Activated naive CD4-positive, alpha-beta T cell treated with anti-CD3 and anti-CD28 coated beads for 36 hours (primary cell): ENCODE measurements around the gene GPC2. TPM values are rescaled to one million over a fixed set of nuclear protein-coding genes. Genes with fewer than 3 reads are reported as not detected.
A peak's percentile ranks its signal among the peaks of the same experiment; 100 is the strongest.
"Not testable (repeated sequence)": the region's sequence is repeated elsewhere in the genome, so short reads cannot be mapped to it uniquely, and the experiment has no call there.

Experiments
- CTCF ChIA-PET: fragments of 350-600 bp; sonication (Branson Sonifier 250); formaldehyde crosslinking; loops from one replicate; lab custom pipeline; 2021; ENCODE audit warnings: antibody characterized with exemption; lab: Charles Lee
- DNase-seq: peaks from one replicate; pipeline ENCODE4 v3.0.0-alpha.2; 2020
- H3K27ac Mint-ChIP-seq: one replicate; pipeline ENCODE4 v1.8.0; 2021; ENCODE audit warnings: mild to moderate bottlenecking, mixed read lengths
- H3K27me3 Mint-ChIP-seq: one replicate; pipeline ENCODE4 v1.8.0; 2021; ENCODE audit warnings: low read depth, mixed read lengths
- H3K36me3 Mint-ChIP-seq: one replicate; pipeline ENCODE4 v1.8.0; 2021; ENCODE audit warnings: low read depth, mixed read lengths
- H3K4me1 Mint-ChIP-seq: one replicate; pipeline ENCODE4 v1.8.0; 2021; ENCODE audit warnings: low read depth, mixed read lengths
- H3K4me3 Mint-ChIP-seq: one replicate; pipeline ENCODE4 v1.8.0; 2021; ENCODE audit warnings: mild to moderate bottlenecking, moderate library complexity, mixed read lengths
- H3K9me3 Mint-ChIP-seq: one replicate; pipeline ENCODE4 v1.8.0; 2021; ENCODE audit warnings: mixed read lengths
- intact Hi-C: fragments of 100-400 bp; cut with micrococcal nuclease; formaldehyde crosslinking; loops from one replicate; pipeline ENCODE4 v1.15.1; 2023
- total RNA-seq, 2 experiments: library from RNA; stranded (reverse); gene quantifications; one replicate each; pipeline ENCODE4 v1.2.3, GENCODE V29; 2021

Gene GPC2
- total RNA-seq, 2 experiments from 2014 or later = 7.6 to 9.5 TPM

GRCh38 chr7:100219271-100219737 is 42.1 kb upstream of the GPC2 start:
- peak; percentile 61 for DNase-seq
- CTCF ChIA-PET = interaction anchor here (1.1 to 3.9 kb wide), 4 partner anchors 62 to 86 kb away, joined by 3 to 41 read pairs (median 7); no protein-coding TSS in a partner anchor
- H3K4me3 Mint-ChIP-seq = peak overlapping the region; percentile 97
- no peaks in the 10 kb centered on the region for H3K9me3 Mint-ChIP-seq
- no peaks in the 10 kb centered on the region for H3K27me3 Mint-ChIP-seq
- peak overlapping the region; percentile 98 for H3K27ac Mint-ChIP-seq
- peaks cover 52% of the 10 kb centered on the region for H3K36me3 Mint-ChIP-seq
- intact Hi-C loops = loop anchor here (10.0 kb wide), 1 partner anchor 305 kb away; the partner anchor contains the start of gene TRIM4
- H3K4me1 Mint-ChIP-seq = peaks cover 64% of the 10 kb centered on the region

GRCh38 chr7:100217934-100218333 is 40.8 kb upstream of the GPC2 start:
- H3K9me3 Mint-ChIP-seq, H3K4me3 Mint-ChIP-seq, H3K27me3 Mint-ChIP-seq: not testable (repeated sequence)
- Mint-ChIP-seq H3K27ac (peak overlapping the region; percentile 96), H3K4me1 (peaks cover 62% of the 10 kb centered on the region), H3K36me3 (peaks cover 40% of the 10 kb centered on the region)
- CTCF ChIA-PET = interaction anchor here (0.6 to 4.5 kb wide), 18 partner anchors 9 to 94 kb away, joined by 3 to 41 read pairs (median 6); partner anchors contain the start of gene GAL3ST4
- intact Hi-C loops = loop anchor here (1.0 to 10.0 kb wide), 3 partner anchors 9 to 303 kb away; partner anchors contain the start of gene TRIM4
- DNase-seq = peak; percentile 94

GRCh38 chr7:100215895-100216294 is 38.7 kb upstream of the GPC2 start:
- CTCF ChIA-PET = interaction anchor here (0.6 to 4.5 kb wide), 5 partner anchors 14 to 83 kb away, joined by 3 to 41 read pairs (median 12); partner anchors contain the start of gene GAL3ST4
- Mint-ChIP-seq H3K27me3 (no peaks in the 10 kb centered on the region), H3K36me3 (peaks cover 25% of the 10 kb centered on the region), H3K9me3 (no peaks in the 10 kb centered on the region), H3K27ac (peak overlapping the region; percentile 8), H3K4me1 (peaks cover 67% of the 10 kb centered on the region), H3K4me3 (no peak overlapping the region)
- intact Hi-C loops = loop anchor here (10.0 kb wide), 1 partner anchor 301 kb away; the partner anchor contains the start of gene TRIM4
- no peak for DNase-seq

- CTCF ChIA-PET, H3K9me3 Mint-ChIP-seq, H3K4me3 Mint-ChIP-seq, H3K27me3 Mint-ChIP-seq: not testable (repeated sequence)
- H3K36me3 Mint-ChIP-seq = peaks cover 16% of the 10 kb centered on the region
- peak; percentile 52 for DNase-seq
- peaks cover 82% of the 10 kb centered on the region for H3K4me1 Mint-ChIP-seq
- peak overlapping the region; percentile 70 for H3K27ac Mint-ChIP-seq
- intact Hi-C loops = loop anchor here (5.0 to 10.0 kb wide), 2 partner anchors 37 to 300 kb away; partner anchors contain the start of genes GPC2, STAG3 and TRIM4
These were observed 37.2 kb upstream of the GPC2 start for GRCh38 chr7:100214356-100214755.

GRCh38 chr7:100213672-100214071 is 36.5 kb upstream of the GPC2 start:
- intact Hi-C loops = loop anchor here (5.0 to 10.0 kb wide), 2 partner anchors 36 to 299 kb away; partner anchors contain the start of genes GPC2, STAG3 and TRIM4
- no peak for DNase-seq
- H3K27me3 Mint-ChIP-seq = no peaks in the 10 kb centered on the region
- CTCF ChIA-PET = interaction anchor here (1.7 kb wide), 1 partner anchor 82 kb away, joined by 5 read pairs; no protein-coding TSS in a partner anchor
- peak overlapping the region; percentile 59 for H3K27ac Mint-ChIP-seq
- H3K9me3 Mint-ChIP-seq = no peaks in the 10 kb centered on the region
- no peak overlapping the region for H3K4me3 Mint-ChIP-seq
- H3K4me1 Mint-ChIP-seq = peaks cover 82% of the 10 kb centered on the region
- peaks cover 12% of the 10 kb centered on the region for H3K36me3 Mint-ChIP-seq

GRCh38 chr7:100212631-100213286 is 35.6 kb upstream of the GPC2 start:
- peaks cover 9% of the 10 kb centered on the region for H3K36me3 Mint-ChIP-seq
- DNase-seq = no peak
- no peaks in the 10 kb centered on the region for H3K27me3 Mint-ChIP-seq
- no peaks in the 10 kb centered on the region for H3K9me3 Mint-ChIP-seq
- CTCF ChIA-PET = interaction anchor here (0.6 to 1.7 kb wide), 3 partner anchors 20 to 753 kb away, joined by 3 to 5 read pairs (median 3); no protein-coding TSS in a partner anchor
- peak overlapping the region; percentile 3 for H3K4me3 Mint-ChIP-seq
- peaks cover 85% of the 10 kb centered on the region for H3K4me1 Mint-ChIP-seq
- intact Hi-C loops = loop anchor here (5.0 to 10.0 kb wide), 2 partner anchors 35 to 298 kb away; partner anchors contain the start of genes GPC2, STAG3 and TRIM4
- H3K27ac Mint-ChIP-seq = peak overlapping the region; percentile 69

- Mint-ChIP-seq H3K27me3 (no peaks in the 10 kb centered on the region), H3K36me3 (peaks cover 9% of the 10 kb centered on the region), H3K27ac (peak overlapping the region; percentile 95), H3K4me1 (peaks cover 74% of the 10 kb centered on the region), H3K4me3 (peak overlapping the region; percentile 76), H3K9me3 (no peaks in the 10 kb centered on the region)
- intact Hi-C loops = loop anchor here (5.0 to 10.0 kb wide), 2 partner anchors 34 to 297 kb away; partner anchors contain the start of genes GPC2, STAG3 and TRIM4
- peak; percentile 81 for DNase-seq
- CTCF ChIA-PET = interaction anchor here (0.6 to 3.7 kb wide), 11 partner anchors 6 to 196 kb away, joined by 3 to 25 read pairs (median 3); no protein-coding TSS in a partner anchor
These were observed 34.2 kb upstream of the GPC2 start for GRCh38 chr7:100211342-100211780.

- peaks cover 9% of the 10 kb centered on the region for H3K36me3 Mint-ChIP-seq
- no peaks in the 10 kb centered on the region for H3K9me3 Mint-ChIP-seq
- CTCF ChIA-PET = interaction anchor here (0.7 to 3.7 kb wide), 13 partner anchors 7 to 197 kb away, joined by 3 to 25 read pairs (median 3); no protein-coding TSS in a partner anchor
- peak overlapping the region; percentile 95 for H3K27ac Mint-ChIP-seq
- peak; percentile 42 for DNase-seq
- H3K4me1 Mint-ChIP-seq = peaks cover 70% of the 10 kb centered on the region
- intact Hi-C loops = loop anchor here (5.0 to 10.0 kb wide), 2 partner anchors 34 to 296 kb away; partner anchors contain the start of genes GPC2, STAG3 and TRIM4
- no peaks in the 10 kb centered on the region for H3K27me3 Mint-ChIP-seq
- H3K4me3 Mint-ChIP-seq = peak overlapping the region; percentile 76
These were observed 33.6 kb upstream of the GPC2 start for GRCh38 chr7:100210805-100211204.

GRCh38 chr7:100209493-100209892 is 32.3 kb upstream of the GPC2 start:
- peak overlapping the region; percentile 68 for H3K4me3 Mint-ChIP-seq
- CTCF ChIA-PET = interaction anchor here (1.6 to 3.7 kb wide), 7 partner anchors 8 to 78 kb away, joined by 5 to 25 read pairs (median 13); no protein-coding TSS in a partner anchor
- no peaks in the 10 kb centered on the region for H3K9me3 Mint-ChIP-seq
- peaks cover 57% of the 10 kb centered on the region for H3K4me1 Mint-ChIP-seq
- DNase-seq = no peak
- no peaks in the 10 kb centered on the region for H3K27me3 Mint-ChIP-seq
- peaks cover 9% of the 10 kb centered on the region for H3K36me3 Mint-ChIP-seq
- intact Hi-C loops = loop anchor here (1.0 to 5.0 kb wide), 4 partner anchors 8 to 138 kb away; no protein-coding TSS in a partner anchor
- peak overlapping the region; percentile 87 for H3K27ac Mint-ChIP-seq

GRCh38 chr7:100208911-100209408 is 31.8 kb upstream of the GPC2 start:
- intact Hi-C loops = loop anchor here (1.0 to 5.0 kb wide), 4 partner anchors 8 to 138 kb away; no protein-coding TSS in a partner anchor
- peak; percentile 78 for DNase-seq
- Mint-ChIP-seq H3K36me3 (peaks cover 9% of the 10 kb centered on the region), H3K27me3 (no peaks in the 10 kb centered on the region), H3K4me3 (peak overlapping the region; percentile 68), H3K4me1 (peaks cover 52% of the 10 kb centered on the region), H3K9me3 (no peaks in the 10 kb centered on the region), H3K27ac (peak overlapping the region; percentile 92)
- CTCF ChIA-PET = interaction anchor here (1.2 to 3.7 kb wide), 9 partner anchors 9 to 78 kb away, joined by 5 to 25 read pairs (median 7); no protein-coding TSS in a partner anchor

- no peak overlapping the region for H3K27ac Mint-ChIP-seq
These were observed 27.3 kb upstream of the GPC2 start for GRCh38 chr7:100204454-100204853.

More at GRCh38 chr7:100204454-100204853, 27.3 kb upstream of the GPC2 start:
- CTCF ChIA-PET = interaction anchor here (1.1 kb wide), 1 partner anchor 11 kb away, joined by 4 read pairs; no protein-coding TSS in a partner anchor
- no peaks in the 10 kb centered on the region for H3K36me3 Mint-ChIP-seq
- no peak for DNase-seq
- intact Hi-C loops = no loop called here
- H3K4me1 Mint-ChIP-seq = peaks cover 18% of the 10 kb centered on the region
- H3K4me3 Mint-ChIP-seq = no peak overlapping the region
- no peaks in the 10 kb centered on the region for H3K27me3 Mint-ChIP-seq
- H3K9me3 Mint-ChIP-seq = no peaks in the 10 kb centered on the region
